ENCODE results near the gene GRID1.

GRID1 gene

GRCh38 chr10:86292462-86293395 is 73.9 kb downstream of the GRID1 start:
- no peaks in the 10 kb centered on the region for H3K4me1 ChIP-seq (ENCODE audit: insufficient read depth, poor library complexity, severe bottlenecking)
- ATAC-seq (ENCODE audit: low read depth) = no peak

GRCh38 chr10:86291616-86292340 is 74.8 kb downstream of the GRID1 start:
- no peak for TF ChIP-seq CTCF (IDR thresholded peaks at IDR 0.05; ENCODE audit: poor library complexity, severe bottlenecking)
- Histone ChIP-seq H3K4me1 (ENCODE audit: insufficient read depth, poor library complexity, severe bottlenecking) (no peaks in the 10 kb centered on the region), H3K27me3 (ENCODE audit: insufficient read depth, poor library complexity, severe bottlenecking) (no peaks in the 10 kb centered on the region), H3K27ac (ENCODE audit: poor library complexity, severe bottlenecking) (no peak overlapping the region), H3K4me3 (ENCODE audit: severe bottlenecking) (no peak overlapping the region), H3K36me3 (ENCODE audit: low read depth) (no peaks in the 10 kb centered on the region), H3K9me3 (ENCODE audit: severe bottlenecking) (no peaks in the 10 kb centered on the region)
- ATAC-seq (ENCODE audit: low read depth) (no peak; the same call in 2 of the 3 replicates), DNase-seq (ENCODE audit: low spot score) (peak; percentile 42)

More at GRCh38 chr10:86292462-86293395, 73.9 kb downstream of the GRID1 start:
- peak; percentile 41 for DNase-seq (ENCODE audit: low spot score)
- H3K36me3 ChIP-seq (ENCODE audit: low read depth) = no peaks in the 10 kb centered on the region
- H3K27me3 ChIP-seq (ENCODE audit: insufficient read depth, poor library complexity, severe bottlenecking) = no peaks in the 10 kb centered on the region
- no peak overlapping the region for H3K27ac ChIP-seq (ENCODE audit: poor library complexity, severe bottlenecking)
- H3K9me3 ChIP-seq (ENCODE audit: severe bottlenecking) = no peaks in the 10 kb centered on the region
- no peak overlapping the region for H3K4me3 ChIP-seq (ENCODE audit: severe bottlenecking)
- no peak for TF ChIP-seq CTCF (IDR thresholded peaks at IDR 0.05; ENCODE audit: poor library complexity, severe bottlenecking)

GRCh38 chr10:86290933-86291615 is 75.5 kb downstream of the GRID1 start:
- no peak for TF ChIP-seq CTCF (IDR thresholded peaks at IDR 0.05; ENCODE audit: poor library complexity, severe bottlenecking)
- DNase-seq (ENCODE audit: low spot score) (peak; percentile 41), ATAC-seq (ENCODE audit: low read depth) (peak; percentile 34; the same call in 1 of the 3 replicates)
- H3K36me3 ChIP-seq (ENCODE audit: low read depth) = no peaks in the 10 kb centered on the region
- H3K9me3 ChIP-seq (ENCODE audit: severe bottlenecking) = no peaks in the 10 kb centered on the region
- no peak overlapping the region for H3K4me3 ChIP-seq (ENCODE audit: severe bottlenecking)
- H3K27me3 ChIP-seq (ENCODE audit: insufficient read depth, poor library complexity, severe bottlenecking) = no peaks in the 10 kb centered on the region
- H3K4me1 ChIP-seq (ENCODE audit: insufficient read depth, poor library complexity, severe bottlenecking) = no peaks in the 10 kb centered on the region
- H3K27ac ChIP-seq (ENCODE audit: poor library complexity, severe bottlenecking) = no peak overlapping the region

GRCh38 chr10:86289577-86289868 is 77.1 kb downstream of the GRID1 start:
- H3K36me3 ChIP-seq (ENCODE audit: low read depth) = no peaks in the 10 kb centered on the region
- DNase-seq (ENCODE audit: low spot score) = peak; percentile 11
- H3K4me1 ChIP-seq (ENCODE audit: insufficient read depth, poor library complexity, severe bottlenecking) = no peaks in the 10 kb centered on the region
- no peak overlapping the region for H3K27ac ChIP-seq (ENCODE audit: poor library complexity, severe bottlenecking)
- no peaks in the 10 kb centered on the region for H3K9me3 ChIP-seq (ENCODE audit: severe bottlenecking)
- ATAC-seq (ENCODE audit: low read depth) = no peak
- no peak overlapping the region for H3K4me3 ChIP-seq (ENCODE audit: severe bottlenecking)
- no peaks in the 10 kb centered on the region for H3K27me3 ChIP-seq (ENCODE audit: insufficient read depth, poor library complexity, severe bottlenecking)
- no peak for TF ChIP-seq CTCF (IDR thresholded peaks at IDR 0.05; ENCODE audit: poor library complexity, severe bottlenecking)
